ENCODE results near the gene KRAS. TPM values are rescaled to one million over a fixed set of nuclear protein-coding genes. Genes with fewer than 3 reads are reported as not detected.

The KRAS gene
- total and polyA plus RNA-seq, 2 of the 4 experiments (the other 2 are of a cell fraction): 9.3 to 10.7 TPM

GRCh38 chr12:25253371-25254068, 2.8 kb upstream of the KRAS start:
- no peaks in the 10 kb centered on the region for H3K27me3 ChIP-seq (ENCODE audit: control insufficient read depth, insufficient read depth, low read length)
- TF ChIP-seq RCOR1 (IDR thresholded peaks at IDR 0.05; ENCODE audit: insufficient replicate concordance, low read length) (no peak), MXI1 (IDR thresholded peaks at IDR 0.05; ENCODE audit: borderline replicate concordance, low read depth, low read length) (no peak), SMC3 (IDR thresholded peaks at IDR 0.05; ENCODE audit: low read depth, low read length) (no peak), MAZ (IDR thresholded peaks at IDR 0.05; ENCODE audit: borderline replicate concordance, low read depth, low read length) (no peak), MAFK (IDR thresholded peaks at IDR 0.05; ENCODE audit: low read depth, low read length) (no peak), ELK1 (IDR thresholded peaks at IDR 0.05; ENCODE audit: borderline replicate concordance, low read depth, low read length) (no peak), FOS (IDR thresholded peaks at IDR 0.05; ENCODE audit: low read depth, low read length) (no peak), NFE2L2 (IDR thresholded peaks at IDR 0.05; ENCODE audit: low read depth, low read length) (no peak), USF2 (IDR thresholded peaks at IDR 0.05; ENCODE audit: low read depth, low read length) (no peak), CTCF (conservative IDR thresholded peaks at IDR 0.05; ENCODE audit: low read depth, low read length) (no peak), CHD1 (IDR thresholded peaks at IDR 0.05; ENCODE audit: low read depth, low read length) (no peak), BHLHE40 (IDR thresholded peaks at IDR 0.05; ENCODE audit: low read depth, low read length) (no peak), CEBPB (IDR thresholded peaks at IDR 0.05; ENCODE audit: low read depth, low read length) (no peak), POLR2A (IDR thresholded peaks at IDR 0.05; ENCODE audit: low read depth, low read length) (no peak), RFX5 (IDR thresholded peaks at IDR 0.05; ENCODE audit: low read depth, low read length) (no peak)
- no peak overlapping the region for H3K56ac ChIP-seq (ENCODE audit: extremely low read depth, insufficient read depth, low read length)
- H4K20me1 ChIP-seq (ENCODE audit: insufficient read depth, low read length): peaks cover 12% of the 10 kb centered on the region; the same call in 1 of the 2 replicates
- no peak overlapping the region for H4K8ac ChIP-seq (ENCODE audit: low read depth in 2 of 2, low read length in 2 of 2)
- H2BK5ac ChIP-seq (ENCODE audit: low read depth, low read length, poor library complexity, severe bottlenecking): no peak overlapping the region
- dilution Hi-C loops (cut with HindIII; ENCODE audit: low sequenced_read_pairs, unreplicated experiment): no loop called here
- H3K36me3 ChIP-seq (ENCODE audit: control insufficient read depth, insufficient read depth, low read length): no peaks in the 10 kb centered on the region
- H4K91ac ChIP-seq (ENCODE audit: insufficient read depth, low read depth, low read length): no peak overlapping the region
- POLR2A ChIA-PET (ENCODE audit: unreplicated experiment): no interaction called here
- H3K4ac ChIP-seq (ENCODE audit: low read depth, low read length): no peak overlapping the region
- H4K5ac ChIP-seq (ENCODE audit: low read depth, low read length): no peak overlapping the region
- H3K9me1 ChIP-seq (ENCODE audit: insufficient read depth, low read length): no peaks in the 10 kb centered on the region
- in situ Hi-C loops (cut with MboI; ENCODE audit: low sequenced_read_pairs): no loop called here
- H3K4me3 ChIP-seq (ENCODE audit: insufficient read depth, low read depth, low read length): no peak overlapping the region
- no peak overlapping the region for H3K14ac ChIP-seq (replicated peaks; ENCODE audit: low read depth, low read length)
- no peak overlapping the region for H2BK120ac ChIP-seq (ENCODE audit: low read depth, low read length)
- WGBS, 2 experiments (ENCODE audit: extremely low coverage in 2 of 2, insufficient read length in 1 of 2): 93% methylated on average over 2 of the region's 5 CpGs; no CpG with 5 or more reads in 1 of the 2 experiments
- ATAC-seq (ENCODE audit: low read depth) (no peak), DNase-seq (no peak)
- no TSS peak for BruUV-seq (replicated peaks)
- H3K9me3 ChIP-seq (ENCODE audit: control insufficient read depth, insufficient read depth, low read length): no peaks in the 10 kb centered on the region
- 0 out of 2 replicates have a peak, but pooled peaks cover 4% of the 10 kb centered on the region for H3K4me1 ChIP-seq (ENCODE audit: control insufficient read depth, insufficient read depth, low read length)
- no peak overlapping the region for H2BK20ac ChIP-seq (ENCODE audit: low read depth, low read length)
- no peak overlapping the region for H3K27ac ChIP-seq (ENCODE audit: insufficient read depth, low read length)
- H2BK15ac ChIP-seq (ENCODE audit: low read depth, low read length): no peak overlapping the region
- H3K18ac ChIP-seq (ENCODE audit: low read depth, low read length): no peak overlapping the region
- H2AK9ac ChIP-seq (replicated peaks; ENCODE audit: low read depth, low read length, poor library complexity): no peak overlapping the region
- no peak overlapping the region for H2AFZ ChIP-seq (replicated peaks; ENCODE audit: low read length, poor library complexity)
- intact Hi-C loops (cut with micrococcal nuclease): no loop called here
- H3K79me1 ChIP-seq (ENCODE audit: low read depth in 1 of 2, low read length in 2 of 2): peaks cover 0 to 13% of the 10 kb centered on the region in 2 experiments; a peak in 2 of 4 replicates
- H3K9ac ChIP-seq (ENCODE audit: low read depth, low read length): no peak overlapping the region
- CTCF ChIA-PET: no interaction called here
- H2AK5ac ChIP-seq (ENCODE audit: low read depth, low read length): no peak overlapping the region
- no peak overlapping the region for H3K23ac ChIP-seq (ENCODE audit: low read depth, low read length)
- no peak overlapping the region for H3K4me2 ChIP-seq (ENCODE audit: low read depth, low read length)
